HepG2 (cell line): ENCODE results near the gene UBAP2L. TPM values are rescaled to one million over a fixed set of nuclear protein-coding genes. Genes with fewer than 3 reads are reported as not detected.
A peak's percentile ranks its signal among the peaks of the same experiment; 100 is the strongest.

Source experiments
- BATF2 ChIP-seq: sonication (generic); formaldehyde crosslinking; IDR thresholded peaks from 2 replicates; pipeline ENCODE4 v1.8.0; 2022; ENCODE audit warnings: mild to moderate bottlenecking, missing genetic modification reagents, moderate library complexity
- CBFB ChIP-seq: sonication (generic); formaldehyde crosslinking; IDR thresholded peaks from 2 replicates; pipeline ENCODE4 v1.4.0; 2020; ENCODE audit warnings: missing genetic modification reagents
- CEBPZ ChIP-seq: IDR thresholded peaks from 2 replicates; pipeline ENCODE4 v1.6.1; 2012; ENCODE audit warnings: low read length, improper control_type of control experiment
- FOSL2 ChIP-seq: sonication (generic); formaldehyde crosslinking; IDR thresholded peaks from 2 replicates; pipeline ENCODE4 v1.4.0; 2020; ENCODE audit warnings: missing genetic modification reagents
- FOXA3 ChIP-seq: IDR thresholded peaks from 2 replicates; pipeline ENCODE4 v1.6.1; 2016; ENCODE audit warnings: missing genetic modification reagents, missing compliant biosample characterization
- GPBP1L1 ChIP-seq: sonication (generic); formaldehyde crosslinking; IDR thresholded peaks from 2 replicates; pipeline ENCODE4 v1.5.0; 2020; ENCODE audit warnings: mild to moderate bottlenecking, missing genetic modification reagents
- HMG20A ChIP-seq: IDR thresholded peaks from 2 replicates; pipeline ENCODE4 v1.6.1; 2016; ENCODE audit warnings: borderline replicate concordance
- HNRNPK ChIP-seq: fragments of 200-400 bp; formaldehyde crosslinking; IDR thresholded peaks from 2 replicates; pipeline ENCODE4 v1.6.1; 2018; ENCODE audit warnings: low read length, low read depth, moderate library complexity, mild to moderate bottlenecking; ENCODE audit not compliant: poor library complexity, severe bottlenecking
- NCOA5 ChIP-seq: sonication (generic); formaldehyde crosslinking; IDR thresholded peaks from 2 replicates; pipeline ENCODE4 v1.4.0; 2020; ENCODE audit warnings: missing genetic modification reagents
- NPAS2 ChIP-seq: sonication (generic); formaldehyde crosslinking; IDR thresholded peaks from 2 replicates; pipeline ENCODE4 v1.8.0; 2022; ENCODE audit warnings: mild to moderate bottlenecking, missing genetic modification reagents, borderline replicate concordance
- PBX2 ChIP-seq: IDR thresholded peaks from 2 replicates; pipeline ENCODE4 v1.6.1; 2016; ENCODE audit warnings: control low read depth
- PRMT3 ChIP-seq: sonication (generic); formaldehyde crosslinking; IDR thresholded peaks from 2 replicates; pipeline ENCODE4 v1.8.1; 2022; ENCODE audit warnings: low read depth, mild to moderate bottlenecking, moderate library complexity, missing genetic modification reagents, borderline replicate concordance
- RBFOX2 ChIP-seq: fragments of 200-400 bp; formaldehyde crosslinking; IDR thresholded peaks from 2 replicates; pipeline ENCODE4 v1.6.1; 2017; ENCODE audit warnings: low read depth, mild to moderate bottlenecking, low read length
- SMAD1 ChIP-seq: sonication (generic); formaldehyde crosslinking; IDR thresholded peaks from 2 replicates; pipeline ENCODE4 v1.4.0; 2020; ENCODE audit warnings: missing genetic modification reagents, low read depth, mild to moderate bottlenecking, borderline replicate concordance
- SRSF1 ChIP-seq: fragments of 200-400 bp; formaldehyde crosslinking; optimal IDR thresholded peaks from 2 replicates; pipeline ENCODE3; 2017; ENCODE audit warnings: mild to moderate bottlenecking, low read depth, low read length, moderate library complexity
- TCF7L2 ChIP-seq: IDR thresholded peaks from 2 replicates; pipeline ENCODE4 v1.6.1; 2011; ENCODE audit warnings: mild to moderate bottlenecking, low read depth, low read length, moderate library complexity
- ZBTB26 ChIP-seq: IDR thresholded peaks from 2 replicates; pipeline ENCODE4 v1.6.1; 2016; ENCODE audit warnings: missing compliant biosample characterization, missing genetic modification reagents, borderline replicate concordance
- ZNF260 ChIP-seq: sonication (generic); formaldehyde crosslinking; IDR thresholded peaks from 2 replicates; pipeline ENCODE4 v1.4.0; 2020; ENCODE audit warnings: missing genetic modification reagents, low read depth, mild to moderate bottlenecking, borderline replicate concordance
- ZNF431 ChIP-seq: sonication (generic); formaldehyde crosslinking; IDR thresholded peaks from 2 replicates; pipeline ENCODE4 v1.9.0; 2022; ENCODE audit warnings: missing genetic modification reagents, low read depth, mild to moderate bottlenecking, borderline replicate concordance
- ZNF674 ChIP-seq: sonication (generic); formaldehyde crosslinking; IDR thresholded peaks from 2 replicates; pipeline ENCODE4 v1.5.0; 2020; ENCODE audit warnings: low read depth, mild to moderate bottlenecking, missing genetic modification reagents
- ZNF816 ChIP-seq: sonication (generic); formaldehyde crosslinking; IDR thresholded peaks from 2 replicates; pipeline ENCODE4 v1.8.0; 2022; ENCODE audit warnings: missing genetic modification reagents, mild to moderate bottlenecking, borderline replicate concordance
- polyA plus RNA-seq, 8 experiments: library from polyadenylated mRNA; depleted of rRNA in 3 of 8; stranded (reverse) in 7 of 8; unstranded in 1 of 8; fragments of >200 nt; fragmentation: Illumina TruSeq in 4 of 8; extraction: Trizol in 4 of 8; gene quantifications; 2 replicates each; pipeline versions ENCODE4 v1.2.1 to v1.2.3, GENCODE V29; 2011 to 2016; ENCODE audit warnings: low read depth in 4 of 8, missing spikeins in 1 of 8, mixed read lengths in 1 of 8; ENCODE audit not compliant: insufficient read depth in 1 of 8
- total RNA-seq, 5 experiments: library from RNA; depleted of rRNA; stranded (reverse); fragments of >200 nt; fragmentation: Illumina TruSeq; extraction: Trizol; gene quantifications; 2 replicates each; pipeline ENCODE4 v1.2.3, GENCODE V29; 2016; ENCODE audit warnings: low read depth in 1 of 5

Gene UBAP2L
- total and polyA plus RNA-seq, 2 of the 13 experiments (the other 11 are each of a cell fraction or from before 2014, with no cell fraction given), result 74.2 to 159 TPM

GRCh38 chr1:154220071-154220969 is at the start of gene UBAP2L (continued):
- TF ChIP-seq ZNF431 (CRISPR knock-in tag), result peak; percentile 88; the same call in 1 of the 2 replicates
- TF ChIP-seq RBFOX2, result peak; percentile 93
- no peak for TF ChIP-seq PBX2 (CRISPR knock-in tag)
- TF ChIP-seq ZNF816 (CRISPR knock-in tag), result peak; percentile 63; the same call in 1 of the 2 replicates
- peak; percentile 66 for TF ChIP-seq BATF2
- TF ChIP-seq FOSL2 (CRISPR knock-in tag), result peak; percentile 56; the same call in 1 of the 2 replicates
- no peak for TF ChIP-seq NPAS2 (CRISPR knock-in tag)
- TF ChIP-seq SMAD1 (CRISPR knock-in tag), result no peak
- no peak for TF ChIP-seq HNRNPK
- TF ChIP-seq GPBP1L1, result no peak
- no peak for TF ChIP-seq TCF7L2
- TF ChIP-seq CEBPZ, result no peak
- 0 out of 2 replicates have a peak, but pooled peaks have one; percentile 49 for TF ChIP-seq PRMT3 (CRISPR knock-in tag)
- 0 out of 2 replicates have a peak, but pooled peaks have one; percentile 63 for TF ChIP-seq ZBTB26 (CRISPR knock-in tag)
- TF ChIP-seq NCOA5 (CRISPR knock-in tag), result no peak
- TF ChIP-seq ZNF260 (CRISPR knock-in tag), result no peak
- 0 out of 2 replicates have a peak, but pooled peaks have one; percentile 78 for TF ChIP-seq ZNF674
- no peak; the same call in 1 of the 2 replicates for TF ChIP-seq HMG20A
- no peak for TF ChIP-seq CBFB (CRISPR knock-in tag)
- TF ChIP-seq SRSF1, result peak; percentile 86
- TF ChIP-seq FOXA3 (CRISPR knock-in tag), result peak; percentile 76
